SH-SY5Y (cell line): ENCODE measurements around the gene PCDH9.
A peak's percentile ranks its signal among the peaks of the same experiment; 100 is the strongest.

Experiments used
- GATA2 ChIP-seq: IDR thresholded peaks from 2 replicates; pipeline ENCODE4 v1.6.1; 2011; ENCODE audit warnings: mild to moderate bottlenecking, low read depth, low read length
- GATA3 ChIP-seq: IDR thresholded peaks from 2 replicates; pipeline ENCODE4 v1.6.1; 2011; ENCODE audit warnings: low read depth, mild to moderate bottlenecking, low read length, moderate library complexity

Gene PCDH9

GRCh38 chr13:66922444-66922843 is 307.7 kb downstream of the PCDH9 start:
- TF ChIP-seq GATA2 (no peak), GATA3 (no peak)

- TF ChIP-seq GATA3 (no peak), GATA2 (no peak)
Observed at GRCh38 chr13:66921437-66921836, 308.7 kb downstream of the PCDH9 start.

GRCh38 chr13:66915596-66916185 is 314.4 kb downstream of the PCDH9 start:
- TF ChIP-seq GATA3 = no peak
- TF ChIP-seq GATA2 = no peak

- no peak for TF ChIP-seq GATA3
- TF ChIP-seq GATA2 = no peak
Observed at GRCh38 chr13:66914155-66914554, 316.0 kb downstream of the PCDH9 start.

GRCh38 chr13:66911411-66911939 is 318.7 kb downstream of the PCDH9 start:
- TF ChIP-seq GATA2 (no peak), GATA3 (no peak)

GRCh38 chr13:66899955-66900354 is 330.2 kb downstream of the PCDH9 start:
- peak; percentile 77 for TF ChIP-seq GATA3
- peak; percentile 87 for TF ChIP-seq GATA2

- TF ChIP-seq GATA2 = no peak
- TF ChIP-seq GATA3 = no peak
Observed at GRCh38 chr13:66896933-66897332, 333.2 kb downstream of the PCDH9 start.

- TF ChIP-seq GATA3 (peak; percentile 84), GATA2 (peak; percentile 87)
Observed at GRCh38 chr13:66895780-66896179, 334.4 kb downstream of the PCDH9 start.

- TF ChIP-seq GATA2 (no peak), GATA3 (no peak)
Observed at GRCh38 chr13:66895320-66895719, 334.8 kb downstream of the PCDH9 start.

GRCh38 chr13:66888698-66889097 is 341.4 kb downstream of the PCDH9 start:
- TF ChIP-seq GATA3 = no peak
- TF ChIP-seq GATA2 = no peak

- no peak for TF ChIP-seq GATA3
- no peak for TF ChIP-seq GATA2
Observed at GRCh38 chr13:66887088-66887487, 343.0 kb downstream of the PCDH9 start.

- TF ChIP-seq GATA3 = no peak
- no peak for TF ChIP-seq GATA2
Observed at GRCh38 chr13:66886264-66886663, 343.9 kb downstream of the PCDH9 start.

- TF ChIP-seq GATA2 = no peak
- TF ChIP-seq GATA3 = no peak
Observed at GRCh38 chr13:66879988-66880387, 350.1 kb downstream of the PCDH9 start.

- TF ChIP-seq GATA3 (no peak), GATA2 (no peak)
Observed at GRCh38 chr13:66875264-66875663, 354.9 kb downstream of the PCDH9 start.

GRCh38 chr13:66864627-66865026 is 365.5 kb downstream of the PCDH9 start:
- TF ChIP-seq GATA2 (no peak), GATA3 (no peak)
